HG03025 (cell line): Measurements from ENCODE around the gene MS4A18.

Source experiments
- ATAC-seq: cut with Tn5 transposase; IDR thresholded peaks from one replicate; pipeline ENCODE4 v1.9.1; 2021; ENCODE audit warnings: mild to moderate bottlenecking, moderate library complexity; ENCODE audit not compliant: unreplicated experiment, low FRiP score

Gene MS4A18

GRCh38 chr11:60763692-60764369, 39.3 kb downstream of the MS4A18 start:
- no peak for ATAC-seq

- ATAC-seq = no peak
Measured at GRCh38 chr11:60764879-60765278, 40.4 kb downstream of the MS4A18 start.

GRCh38 chr11:60765355-60765754, 40.8 kb downstream of the MS4A18 start:
- ATAC-seq = no peak

- no peak for ATAC-seq
Measured at GRCh38 chr11:60766547-60766946, 42.0 kb downstream of the MS4A18 start.

GRCh38 chr11:60767388-60767811, 42.9 kb downstream of the MS4A18 start:
- no peak for ATAC-seq

GRCh38 chr11:60768202-60768601, 43.7 kb downstream of the MS4A18 start:
- no peak for ATAC-seq

GRCh38 chr11:60769273-60769672, 44.8 kb downstream of the MS4A18 start:
- ATAC-seq = no peak

- no peak for ATAC-seq
Measured at GRCh38 chr11:60769811-60770210, 45.3 kb downstream of the MS4A18 start.

- ATAC-seq = no peak
Measured at GRCh38 chr11:60771146-60771545, 46.6 kb downstream of the MS4A18 start.

GRCh38 chr11:60771879-60772525, 47.5 kb downstream of the MS4A18 start:
- no peak for ATAC-seq

GRCh38 chr11:60772666-60773065, 48.1 kb downstream of the MS4A18 start:
- no peak for ATAC-seq

GRCh38 chr11:60774726-60775125, 50.2 kb downstream of the MS4A18 start:
- ATAC-seq = no peak

- no peak for ATAC-seq
Measured at GRCh38 chr11:60775420-60775961, 51.0 kb downstream of the MS4A18 start.

- ATAC-seq = no peak
Measured at GRCh38 chr11:60776167-60776566, 51.6 kb downstream of the MS4A18 start.

GRCh38 chr11:60777106-60777505, 52.6 kb downstream of the MS4A18 start:
- no peak for ATAC-seq

- no peak for ATAC-seq
Measured at GRCh38 chr11:60777572-60777971, 53.1 kb downstream of the MS4A18 start.

GRCh38 chr11:60780065-60780464, 55.5 kb downstream of the MS4A18 start:
- ATAC-seq = no peak

GRCh38 chr11:60780774-60781173, 56.3 kb downstream of the MS4A18 start:
- no peak for ATAC-seq

GRCh38 chr11:60781286-60781980, 56.9 kb downstream of the MS4A18 start:
- ATAC-seq = no peak

GRCh38 chr11:60781981-60782316, 57.4 kb downstream of the MS4A18 start:
- ATAC-seq = no peak

GRCh38 chr11:60782393-60783140, 58.0 kb downstream of the MS4A18 start:
- ATAC-seq = no peak
